Posterior cingulate gyrus (tissue), 11 donors: Measurements from ENCODE around the gene C12orf60.

ENCODE experiments used
- DNase-seq, 10 donors: peaks; one replicate each; pipeline versions ENCODE4 v3.0.0 to v3.0.0-alpha.2; 2020 to 2021; ENCODE audit warnings: mixed read lengths in 3 of 10
- intact Hi-C: fragments of 100-400 bp; cut with DNase I; formaldehyde crosslinking; loops from one replicate; pipeline ENCODE4 v1.15.1; 2023

The C12orf60 gene

GRCh38 chr12:14858513-14858912, 55.0 kb downstream of the C12orf60 start:
- DNase-seq = no peak
- intact Hi-C loops = no loop called here

- no peak for DNase-seq
- intact Hi-C loops = no loop called here
These were observed 57.0 kb downstream of the C12orf60 start for GRCh38 chr12:14860490-14860889.

- DNase-seq = peak in 1 of 10 donors; percentile 63
- intact Hi-C loops = no loop called here
These were observed 65.5 kb downstream of the C12orf60 start for GRCh38 chr12:14868916-14869506.

GRCh38 chr12:14871247-14871646, 67.8 kb downstream of the C12orf60 start:
- DNase-seq = no peak
- intact Hi-C loops = no loop called here

- intact Hi-C loops = no loop called here
These were observed 68.4 kb downstream of the C12orf60 start for GRCh38 chr12:14871886-14872285.

GRCh38 chr12:14873440-14874185, 70.1 kb downstream of the C12orf60 start:
- intact Hi-C loops = no loop called here
- DNase-seq = no peak

More at GRCh38 chr12:14871886-14872285, 68.4 kb downstream of the C12orf60 start:
- no peak for DNase-seq
